Cardiac fibroblast (primary cell): Measurements from ENCODE around the gene STT3B.

Experiments used
- DNase-seq, 2 donors: peaks; one replicate each; pipeline versions ENCODE4 v3.0.0 to v3.0.0-alpha.2; 2010; ENCODE audit warnings: low read depth in 2 of 2
- H3K4me3 ChIP-seq, 2 donors: replicated peaks in 1 of 2; 1 replicate in 1 of 2; 2 replicates in 1 of 2; pipeline ENCODE4 v1.5.1; 2011; ENCODE audit warnings: low read depth in 2 of 2, low read length in 2 of 2, mild to moderate bottlenecking in 2 of 2, moderate library complexity in 1 of 2
- CTCF ChIP-seq: IDR thresholded peaks from one replicate; pipeline ENCODE4 v1.5.1; 2011; ENCODE audit warnings: low read depth, mild to moderate bottlenecking, low read length, inconsistent platforms

Gene STT3B

GRCh38 chr3:31530039-31530959, 2.4 kb upstream of the STT3B start:
- DNase-seq, result no peak
- no peak overlapping the region for H3K4me3 ChIP-seq
- TF ChIP-seq CTCF, result no peak

DNA sequence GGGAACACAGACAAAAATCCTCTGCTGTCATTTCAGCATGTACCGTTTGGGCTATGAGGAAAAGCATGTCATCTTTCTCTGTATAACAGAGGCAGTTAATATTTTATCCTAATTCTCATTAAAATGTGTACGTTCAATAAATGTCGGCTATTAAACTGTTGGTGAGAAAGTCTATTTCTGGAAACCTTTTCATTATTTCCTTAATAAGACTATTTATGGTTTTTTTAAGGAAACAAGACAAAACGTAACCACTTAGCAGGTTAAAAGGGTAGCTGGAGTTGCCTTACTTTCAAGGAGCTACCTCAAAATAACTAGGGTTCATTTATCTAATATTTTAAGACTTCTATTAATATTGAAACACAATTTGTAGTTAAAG, 1.8 kb upstream of the STT3B start:
- no peak for DNase-seq
- no peak for TF ChIP-seq CTCF
- H3K4me3 ChIP-seq, result peak overlapping the region; percentile 84 to 87

DNA sequence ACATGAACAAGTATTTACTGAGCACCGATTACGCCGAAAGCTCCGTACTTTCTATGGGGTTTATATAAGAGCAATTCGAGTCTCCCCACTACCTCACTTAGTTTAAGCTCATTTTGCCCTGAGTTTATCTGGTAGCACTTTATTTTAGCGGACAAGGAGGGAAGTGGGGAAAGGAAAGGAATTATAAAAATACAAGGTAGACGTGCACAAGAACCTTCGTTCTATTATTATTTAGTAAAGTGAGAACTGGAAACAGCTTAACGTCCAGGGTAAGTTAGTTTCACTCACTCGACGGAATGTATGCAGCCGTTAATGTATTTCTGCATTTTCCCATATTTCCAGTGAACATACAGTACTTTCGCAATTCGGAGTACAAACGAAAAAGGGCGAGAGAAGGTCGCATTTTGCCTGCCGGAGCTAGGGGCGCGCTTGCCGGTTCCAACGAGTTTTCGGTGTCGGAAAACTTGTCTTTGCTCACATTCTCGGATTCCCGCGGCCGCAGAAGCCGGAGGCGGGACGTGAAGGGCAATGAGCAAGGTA, 1.2 kb upstream of the STT3B start:
- peak; percentile 36 for TF ChIP-seq CTCF
- peak overlapping the region; percentile 84 to 87 for H3K4me3 ChIP-seq
- peak; percentile 25 to 44 for DNase-seq

- DNase-seq, result peak; percentile 99
- TF ChIP-seq CTCF, result no peak
- H3K4me3 ChIP-seq, result peak overlapping the region; percentile 84 to 87
These were observed 636 bp upstream of the STT3B start for GRCh38 chr3:31531992-31532586.

- TF ChIP-seq CTCF, result no peak
- H3K4me3 ChIP-seq, result peak overlapping the region; percentile 84 to 87
- peak; percentile 28 to 31 for DNase-seq
These were observed 692 bp downstream of the STT3B start for GRCh38 chr3:31533169-31534064.

DNA sequence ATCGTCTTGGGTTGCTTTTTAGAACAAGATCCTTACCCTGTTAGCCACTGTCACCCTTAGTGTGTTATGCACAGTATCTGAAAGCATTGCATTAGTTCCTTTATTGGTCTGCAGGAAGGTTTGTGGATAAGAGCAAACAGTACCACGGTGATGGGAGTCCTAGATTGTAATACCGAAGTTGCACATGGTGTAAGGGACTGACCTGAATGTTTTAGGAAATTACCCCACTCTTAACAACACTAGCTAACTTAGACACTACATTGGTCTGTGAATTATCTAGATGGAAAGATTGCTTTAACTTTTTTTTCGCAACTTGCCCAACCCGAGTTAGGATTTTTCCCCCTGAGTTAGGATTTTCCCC, 1.3 kb downstream of the STT3B start:
- H3K4me3 ChIP-seq, result peak overlapping the region; percentile 84 to 87
- peak in 1 of 2 donors; percentile 12 for DNase-seq
- TF ChIP-seq CTCF, result no peak
